ENCODE data around the gene TSACC.

The TSACC gene

GRCh38 chr1:156376958-156377919 lies 38.9 kb downstream of the TSACC start:
- no peak for DNase-seq

- peak; percentile 10 for DNase-seq
Measured at GRCh38 chr1:156378557-156378956, 40.2 kb downstream of the TSACC start.

GRCh38 chr1:156379420-156380165 lies 41.3 kb downstream of the TSACC start:
- DNase-seq, result peak; percentile 36

DNA sequence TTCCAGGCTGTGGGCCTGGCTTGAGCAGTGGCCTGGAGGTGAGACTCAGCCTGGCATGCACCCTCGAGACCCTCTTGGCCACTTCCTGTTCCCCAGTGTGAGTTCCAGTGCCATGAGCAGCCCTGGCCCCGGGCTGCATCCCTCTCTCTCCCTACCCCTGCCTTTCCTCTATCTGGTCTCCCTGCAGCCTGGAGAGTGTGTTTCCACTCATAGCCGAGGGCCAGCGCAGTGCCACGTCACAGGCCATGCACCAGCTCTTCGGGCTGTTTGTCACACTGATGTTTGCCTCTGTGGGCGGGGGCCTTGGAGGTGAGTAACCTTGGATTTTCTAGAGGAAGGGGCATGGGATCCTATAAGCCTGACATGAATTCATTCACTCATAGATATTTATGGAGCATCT lies 44.2 kb downstream of the TSACC start:
- no peak for DNase-seq

GRCh38 chr1:156383023-156383422 lies 44.7 kb downstream of the TSACC start:
- peak; percentile 44 for DNase-seq

DNA sequence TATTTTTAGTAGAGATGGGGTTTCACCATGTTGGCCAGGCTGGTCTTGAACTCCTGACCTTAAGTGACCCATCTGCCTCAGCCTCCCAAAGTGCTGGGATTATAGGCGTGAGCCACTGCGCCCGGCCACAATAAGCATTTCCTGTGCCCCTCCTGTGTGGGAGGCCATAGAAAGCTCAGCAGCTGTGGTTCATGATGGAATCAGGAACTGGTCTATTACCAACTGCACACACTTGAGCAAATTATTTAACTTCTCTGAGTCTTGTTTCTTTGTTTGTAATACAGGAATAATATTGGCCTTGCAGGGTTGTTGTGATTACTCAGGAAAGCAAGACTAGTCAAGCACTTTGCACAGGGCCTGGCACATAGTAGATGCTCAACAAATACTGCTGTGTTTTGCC lies 45.7 kb downstream of the TSACC start:
- no peak for DNase-seq

GRCh38 chr1:156384658-156385057 lies 46.3 kb downstream of the TSACC start:
- DNase-seq, result no peak

DNA sequence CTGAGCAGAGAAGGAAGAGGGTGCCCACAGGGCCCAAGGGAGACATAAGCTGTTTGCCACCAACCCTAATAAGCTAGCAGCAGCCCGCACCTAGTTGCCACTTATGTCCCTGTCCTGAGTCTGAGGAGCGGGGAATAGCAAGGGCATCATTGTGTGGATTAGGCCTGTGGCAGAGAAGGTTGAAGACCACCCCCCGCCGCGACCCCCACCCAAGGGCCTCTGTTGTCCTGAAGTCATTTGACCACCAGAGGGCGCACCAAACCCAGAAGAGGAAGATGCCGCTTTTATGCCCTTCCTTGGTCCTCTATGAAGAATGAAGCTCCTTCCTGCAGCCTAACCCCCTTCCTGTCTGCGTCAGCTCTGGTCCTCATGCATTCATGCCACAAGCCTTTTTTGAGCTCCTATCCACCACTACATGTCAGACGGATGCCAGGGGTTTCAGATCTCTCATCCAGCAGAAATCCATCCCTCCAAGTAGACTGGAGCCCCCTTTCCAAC lies 47.3 kb downstream of the TSACC start:
- peak; percentile 69 for DNase-seq

DNA sequence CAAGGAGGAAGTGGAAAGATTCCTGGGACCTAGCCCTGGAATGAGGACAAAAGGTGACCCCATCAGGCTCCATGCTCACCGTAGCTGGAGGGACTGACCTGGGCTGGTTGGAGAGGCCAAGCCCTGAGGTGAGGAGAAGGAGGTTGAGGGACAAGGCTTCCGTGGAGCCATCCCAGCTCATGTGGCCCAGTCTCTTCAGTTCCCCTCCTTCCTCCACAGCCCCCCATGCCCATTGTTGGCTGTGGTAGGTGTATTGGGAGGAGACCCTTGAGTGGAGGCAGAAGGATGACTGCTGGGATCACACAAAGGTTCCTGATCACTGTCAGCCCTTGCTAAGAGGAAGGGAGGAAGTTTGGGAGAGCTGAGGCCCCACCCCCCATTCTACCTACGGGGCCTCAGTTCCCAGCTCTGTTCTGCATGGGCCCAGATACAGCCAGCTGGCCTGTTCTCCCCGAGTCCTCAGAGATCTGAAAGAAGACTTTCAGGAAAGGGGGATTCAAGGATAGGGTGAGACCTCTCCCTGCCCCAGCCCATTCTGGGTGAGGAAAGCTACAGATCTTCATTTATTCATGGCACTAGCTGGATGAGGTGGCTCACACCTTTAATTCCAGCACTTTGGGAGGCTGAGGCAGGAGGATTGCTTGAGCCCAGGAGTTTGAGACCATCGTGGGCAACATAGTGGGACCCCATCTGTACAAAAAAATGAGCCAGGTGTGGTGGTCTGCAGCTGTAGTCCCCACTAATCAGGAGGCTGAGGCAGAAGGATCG lies 48.0 kb downstream of the TSACC start:
- no peak for DNase-seq

GRCh38 chr1:156386949-156387869 lies 48.9 kb downstream of the TSACC start:
- DNase-seq, result no peak

- no peak for DNase-seq
Measured at GRCh38 chr1:156387870-156388173, 49.5 kb downstream of the TSACC start.

DNA sequence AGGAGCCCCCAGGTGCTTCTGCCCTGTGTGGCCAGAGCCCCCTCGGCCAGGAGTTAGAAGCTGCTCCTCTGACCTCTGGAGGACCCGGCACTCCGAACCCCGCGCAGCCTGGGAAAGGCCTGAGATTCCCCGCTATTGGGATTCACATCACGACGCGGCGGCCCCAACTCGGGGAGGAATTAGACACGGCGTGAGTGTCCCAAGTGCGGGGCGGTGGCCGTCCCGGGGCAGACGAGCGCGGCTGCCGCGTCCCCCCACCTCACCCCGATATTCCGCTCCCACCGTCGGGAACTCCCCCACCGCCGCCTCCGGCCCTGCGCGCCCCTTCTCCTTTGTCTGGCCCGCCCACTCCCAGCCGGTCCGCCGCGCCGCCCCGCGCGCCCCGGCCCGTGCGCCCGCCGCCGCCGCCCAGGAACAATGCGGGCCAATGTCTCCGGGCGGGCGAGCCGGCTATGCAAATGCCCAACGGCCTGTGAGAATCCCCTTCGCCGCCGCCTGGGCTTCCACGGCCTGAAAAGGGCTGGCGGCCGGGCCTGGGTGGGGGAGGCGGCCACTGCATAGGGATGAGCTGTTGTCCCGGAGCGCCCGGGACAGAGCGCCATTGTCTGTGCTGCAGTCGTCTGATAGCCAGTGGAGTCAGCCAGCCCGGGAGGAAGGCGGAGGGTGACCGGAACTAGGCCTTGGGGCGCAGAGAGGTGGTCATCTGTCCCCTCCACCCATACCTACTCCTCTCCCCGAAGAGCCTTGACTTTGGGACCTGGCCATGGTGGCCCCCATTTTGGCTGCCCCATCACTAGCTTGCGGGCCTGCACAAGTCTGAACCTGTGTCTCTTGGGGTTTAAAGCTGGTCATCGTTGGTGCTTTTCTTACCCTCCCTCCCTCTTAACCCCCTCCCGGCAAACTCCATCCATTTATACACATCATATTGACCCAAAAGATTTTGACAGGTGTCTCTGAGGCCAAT lies 50.1 kb downstream of the TSACC start:
- no peak for DNase-seq

DNA sequence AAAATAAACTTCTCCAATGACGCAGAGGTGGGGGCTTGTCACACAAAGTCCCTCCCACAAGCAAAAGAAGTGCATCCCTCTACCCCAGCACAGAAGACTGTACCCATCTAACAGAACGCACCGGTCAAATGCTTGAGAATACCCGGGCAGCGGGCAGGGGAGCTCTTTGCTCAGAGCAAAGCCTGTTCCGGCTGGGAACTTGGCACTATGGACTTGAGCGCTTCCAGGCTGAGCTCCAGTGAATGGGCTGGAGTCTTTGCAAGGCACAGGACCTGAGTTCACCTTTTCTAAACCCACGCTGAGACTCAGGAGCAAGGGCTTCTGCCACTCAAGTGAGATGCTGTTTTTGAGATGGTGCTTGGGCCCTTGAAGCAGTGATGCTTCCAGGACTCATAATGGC lies 51.0 kb downstream of the TSACC start:
- DNase-seq, result no peak

GRCh38 chr1:156390469-156391365 lies 52.4 kb downstream of the TSACC start:
- no peak for DNase-seq

GRCh38 chr1:156391366-156391677 lies 53.0 kb downstream of the TSACC start:
- DNase-seq, result no peak

DNA sequence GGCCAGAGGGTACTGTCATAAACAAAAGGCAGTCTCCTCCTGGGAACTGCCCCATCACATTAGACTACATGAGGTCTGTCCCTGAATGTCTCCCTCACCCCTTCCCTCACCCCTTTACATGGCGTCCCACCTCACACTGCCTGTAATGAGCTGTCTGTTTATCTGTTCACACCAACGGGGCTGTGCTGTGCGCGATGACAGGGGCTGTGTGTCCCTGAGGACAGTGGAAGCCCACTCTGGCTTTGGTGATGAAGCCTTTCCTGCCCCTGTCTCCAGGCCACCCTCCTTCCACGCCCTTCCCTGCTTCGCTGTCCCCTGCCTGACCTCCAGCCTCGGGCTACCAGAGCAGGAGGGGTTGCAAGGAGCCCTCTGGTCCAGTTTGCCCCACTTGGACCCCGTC lies 53.4 kb downstream of the TSACC start:
- no peak for DNase-seq

- DNase-seq, result no peak
Measured at GRCh38 chr1:156392452-156392853, 54.1 kb downstream of the TSACC start.

GRCh38 chr1:156393095-156393494 lies 54.8 kb downstream of the TSACC start:
- no peak for DNase-seq

GRCh38 chr1:156394082-156394481 lies 55.8 kb downstream of the TSACC start:
- no peak for DNase-seq

Measured in NCI-H2171 treated with DMSO at 0.1 percent for 48 hours (cell line).